HepG2 (cell line): ENCODE results near the gene TCFL5. TPM values are rescaled to one million over a fixed set of nuclear protein-coding genes. Genes with fewer than 3 reads are reported as not detected.

Experiments used
- BCL3 ChIP-seq: sonication (generic); formaldehyde crosslinking; IDR thresholded peaks from 2 replicates; pipeline ENCODE4 v1.5.1; 2020; ENCODE audit warnings: mild to moderate bottlenecking, missing genetic modification reagents, moderate library complexity
- CREM ChIP-seq, 2 experiments: sonication (generic) in 1 of 2; formaldehyde crosslinking in 1 of 2; IDR thresholded peaks; 2 replicates each; pipeline versions ENCODE4 v1.4.0 to v1.6.1; 2016 to 2020; ENCODE audit warnings: antibody characterized with exemption in 1 of 2, mild to moderate bottlenecking in 1 of 2, missing genetic modification reagents in 1 of 2
- EEA1 ChIP-seq: sonication (generic); formaldehyde crosslinking; IDR thresholded peaks from 2 replicates; pipeline ENCODE4 v1.5.1; 2020; ENCODE audit warnings: mild to moderate bottlenecking, missing genetic modification reagents, borderline replicate concordance
- ELK4 ChIP-seq: sonication (generic); formaldehyde crosslinking; IDR thresholded peaks from 2 replicates; pipeline ENCODE4 v1.9.0; 2021; ENCODE audit warnings: missing genetic modification reagents, borderline replicate concordance
- ETV5 ChIP-seq: IDR thresholded peaks from 2 replicates; pipeline ENCODE4 v1.6.1; 2018; ENCODE audit warnings: missing biosample characterization, missing genetic modification reagents, inconsistent platforms, borderline replicate concordance
- GTF2F1 ChIP-seq: fragments of 150-350 bp; IDR thresholded peaks from 2 replicates; pipeline ENCODE4 v1.6.1; 2014; ENCODE audit warnings: low read length
- KMT2A ChIP-seq: sonication (generic); formaldehyde crosslinking; IDR thresholded peaks from 2 replicates; pipeline ENCODE4 v1.4.0; 2020; ENCODE audit warnings: missing genetic modification reagents
- MAFG ChIP-seq: sonication (generic); formaldehyde crosslinking; IDR thresholded peaks from 2 replicates; pipeline ENCODE4 v1.5.1; 2020; ENCODE audit warnings: mild to moderate bottlenecking, missing genetic modification reagents
- MIER2 ChIP-seq: IDR thresholded peaks from 2 replicates; pipeline ENCODE4 v1.6.1; 2016; ENCODE audit warnings: missing biosample characterization, missing genetic modification reagents
- MNT ChIP-seq: fragments of 450-650 bp; IDR thresholded peaks from 2 replicates; pipeline ENCODE4 v1.6.1; 2016
- TSC22D2 ChIP-seq: sonication (generic); formaldehyde crosslinking; IDR thresholded peaks from 2 replicates; pipeline ENCODE4 v1.5.1; 2020; ENCODE audit warnings: missing genetic modification reagents, mild to moderate bottlenecking, borderline replicate concordance
- ZNF562 ChIP-seq: sonication (generic); formaldehyde crosslinking; IDR thresholded peaks from 2 replicates; pipeline ENCODE4 v1.8.0; 2022; ENCODE audit warnings: missing genetic modification reagents, borderline replicate concordance
- ZNF574 ChIP-seq: sonication (generic); formaldehyde crosslinking; IDR thresholded peaks from 2 replicates; pipeline ENCODE4 v1.4.0; 2020; ENCODE audit warnings: missing genetic modification reagents
- ZNF784 ChIP-seq: sonication (generic); formaldehyde crosslinking; IDR thresholded peaks from 2 replicates; pipeline ENCODE4 v1.5.1; 2020; ENCODE audit warnings: missing genetic modification reagents, mild to moderate bottlenecking, borderline replicate concordance
- ZNF800 ChIP-seq: sonication (generic); formaldehyde crosslinking; IDR thresholded peaks from 2 replicates; pipeline ENCODE4 v1.4.0; 2020; ENCODE audit warnings: missing genetic modification reagents
- ZNF841 ChIP-seq: sonication (generic); formaldehyde crosslinking; IDR thresholded peaks from 2 replicates; pipeline ENCODE4 v1.8.1; 2023; ENCODE audit warnings: missing genetic modification reagents, borderline replicate concordance
- polyA plus RNA-seq, 8 experiments: library from polyadenylated mRNA; depleted of rRNA in 3 of 8; stranded (reverse) in 7 of 8; unstranded in 1 of 8; fragments of >200 nt; fragmentation: Illumina TruSeq in 4 of 8; extraction: Trizol in 4 of 8; gene quantifications; 2 replicates each; pipeline versions ENCODE4 v1.2.1 to v1.2.3, GENCODE V29; 2011 to 2016; ENCODE audit warnings: low read depth in 4 of 8, missing spikeins in 1 of 8, mixed read lengths in 1 of 8; ENCODE audit not compliant: insufficient read depth in 1 of 8
- total RNA-seq, 5 experiments: library from RNA; depleted of rRNA; stranded (reverse); fragments of >200 nt; fragmentation: Illumina TruSeq; extraction: Trizol; gene quantifications; 2 replicates each; pipeline ENCODE4 v1.2.3, GENCODE V29; 2016; ENCODE audit warnings: low read depth in 1 of 5

TCFL5 gene
- total and polyA plus RNA-seq, 2 of the 13 experiments (the other 11 are each of a cell fraction or from before 2014, with no cell fraction given), result 14.8 to 20.0 TPM

- TF ChIP-seq BCL3 (CRISPR knock-in tag), result no peak
- no peak for TF ChIP-seq MIER2 (CRISPR knock-in tag)
- TF ChIP-seq ZNF784 (CRISPR knock-in tag), result no peak
- no peak for TF ChIP-seq KMT2A
- peak; percentile 44; the same call in 1 of the 2 replicates for TF ChIP-seq TSC22D2
- peak; percentile 30; the same call in 1 of the 2 replicates for TF ChIP-seq ZNF574
- TF ChIP-seq ELK4 (CRISPR knock-in tag), result 0 out of 2 replicates have a peak, but pooled peaks have one; percentile 16
- TF ChIP-seq ETV5 (CRISPR knock-in tag), result no peak
- TF ChIP-seq ZNF841 (CRISPR knock-in tag), result no peak
- TF ChIP-seq MAFG (CRISPR knock-in tag), result no peak
- no peak for TF ChIP-seq ZNF800 (CRISPR knock-in tag)
- no peak; the same call in 1 of the 2 replicates for TF ChIP-seq EEA1 (CRISPR knock-in tag)
- no peak for TF ChIP-seq MNT
- no peak; the same call in 1 of the 2 replicates for TF ChIP-seq CREM (IDR thresholded peaks at IDR 0.05)
- TF ChIP-seq CREM (CRISPR knock-in tag; IDR thresholded peaks at IDR 0.05), result no peak
- no peak for TF ChIP-seq ZNF562 (CRISPR knock-in tag)
- TF ChIP-seq GTF2F1, result no peak
These were observed 46.3 kb downstream of the TCFL5 start (continued) for GRCh38 chr20:62815066-62815991.
